Brain microvascular endothelial cell (primary cell): ENCODE results near the gene LRFN2.

Source experiments
- DNase-seq: peaks from one replicate; pipeline ENCODE4 v3.0.0-alpha.2; 2020
- H3K27ac ChIP-seq: fragments of 250-450 bp; sonication (Bioruptor Pico); 2 replicates; pipeline ENCODE4 v1.5.1; 2020; ENCODE audit warnings: mild to moderate bottlenecking, moderate library complexity
- H3K27me3 ChIP-seq: fragments of 250-450 bp; sonication (Bioruptor Pico); replicated peaks from 2 replicates; pipeline ENCODE4 v1.5.1; 2020; ENCODE audit warnings: mild to moderate bottlenecking
- H3K36me3 ChIP-seq: fragments of 250-450 bp; sonication (Bioruptor Pico); replicated peaks from 2 replicates; pipeline ENCODE4 v1.5.1; 2020; ENCODE audit warnings: mild to moderate bottlenecking
- H3K4me3 ChIP-seq: 2 replicates; pipeline ENCODE4 v1.5.1; 2011; ENCODE audit warnings: low read depth, mild to moderate bottlenecking, control low read depth, low read length, moderate library complexity
- in situ Hi-C: cut with HindIII; loops from 2 replicates; pipeline ENCODE4 v1.10.0; 2017; ENCODE audit warnings: low sequenced_read_pairs, low pct_ligation_motif_present
- TF ChIP-seq, protein P1 (sequence below): IDR thresholded peaks from 2 replicates; pipeline ENCODE4 v1.5.1; 2011; ENCODE audit warnings: low read depth, mild to moderate bottlenecking, moderate library complexity, low read length, control low read depth, inconsistent platforms; ENCODE audit errors: missing control alignments

The LRFN2 gene

DNA sequence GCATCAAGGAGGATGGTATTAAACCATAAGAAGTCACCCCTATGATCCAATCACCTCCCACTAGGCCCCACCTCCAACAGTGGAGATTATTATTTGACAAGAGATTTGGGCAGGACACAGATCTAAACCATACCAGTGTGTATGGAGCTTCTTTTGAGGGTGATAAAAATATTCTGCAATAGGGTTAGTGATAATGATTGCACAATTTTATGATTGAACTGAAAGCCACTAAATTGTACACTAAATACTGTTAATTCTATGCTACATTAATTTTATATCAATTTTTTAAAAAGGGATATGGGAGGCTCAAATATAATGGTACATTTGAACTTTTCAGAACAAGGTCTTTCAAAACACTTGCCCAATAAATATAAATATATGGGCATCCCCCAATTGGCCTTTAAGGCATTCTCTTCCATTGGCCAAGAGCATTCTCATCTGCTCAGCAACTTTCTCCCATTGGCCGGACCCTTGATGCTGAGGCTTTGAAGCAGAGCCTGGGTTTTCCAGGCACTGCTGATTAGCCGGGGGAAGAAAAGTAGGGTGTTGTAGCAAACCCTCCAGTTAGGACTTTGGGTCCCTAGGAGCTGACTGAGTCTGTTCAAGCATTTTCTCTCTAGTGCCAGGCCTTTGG, 209.9 kb downstream of the LRFN2 start:
- Histone ChIP-seq H3K27me3 (no peaks in the 10 kb centered on the region), H3K27ac (no peak overlapping the region), H3K4me3 (no peak overlapping the region), H3K36me3 (no peaks in the 10 kb centered on the region)
- DNase-seq = no peak
- TF ChIP-seq, protein P1, sequence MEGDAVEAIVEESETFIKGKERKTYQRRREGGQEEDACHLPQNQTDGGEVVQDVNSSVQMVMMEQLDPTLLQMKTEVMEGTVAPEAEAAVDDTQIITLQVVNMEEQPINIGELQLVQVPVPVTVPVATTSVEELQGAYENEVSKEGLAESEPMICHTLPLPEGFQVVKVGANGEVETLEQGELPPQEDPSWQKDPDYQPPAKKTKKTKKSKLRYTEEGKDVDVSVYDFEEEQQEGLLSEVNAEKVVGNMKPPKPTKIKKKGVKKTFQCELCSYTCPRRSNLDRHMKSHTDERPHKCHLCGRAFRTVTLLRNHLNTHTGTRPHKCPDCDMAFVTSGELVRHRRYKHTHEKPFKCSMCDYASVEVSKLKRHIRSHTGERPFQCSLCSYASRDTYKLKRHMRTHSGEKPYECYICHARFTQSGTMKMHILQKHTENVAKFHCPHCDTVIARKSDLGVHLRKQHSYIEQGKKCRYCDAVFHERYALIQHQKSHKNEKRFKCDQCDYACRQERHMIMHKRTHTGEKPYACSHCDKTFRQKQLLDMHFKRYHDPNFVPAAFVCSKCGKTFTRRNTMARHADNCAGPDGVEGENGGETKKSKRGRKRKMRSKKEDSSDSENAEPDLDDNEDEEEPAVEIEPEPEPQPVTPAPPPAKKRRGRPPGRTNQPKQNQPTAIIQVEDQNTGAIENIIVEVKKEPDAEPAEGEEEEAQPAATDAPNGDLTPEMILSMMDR = no peak
- in situ Hi-C loops = no loop called here

DNA sequence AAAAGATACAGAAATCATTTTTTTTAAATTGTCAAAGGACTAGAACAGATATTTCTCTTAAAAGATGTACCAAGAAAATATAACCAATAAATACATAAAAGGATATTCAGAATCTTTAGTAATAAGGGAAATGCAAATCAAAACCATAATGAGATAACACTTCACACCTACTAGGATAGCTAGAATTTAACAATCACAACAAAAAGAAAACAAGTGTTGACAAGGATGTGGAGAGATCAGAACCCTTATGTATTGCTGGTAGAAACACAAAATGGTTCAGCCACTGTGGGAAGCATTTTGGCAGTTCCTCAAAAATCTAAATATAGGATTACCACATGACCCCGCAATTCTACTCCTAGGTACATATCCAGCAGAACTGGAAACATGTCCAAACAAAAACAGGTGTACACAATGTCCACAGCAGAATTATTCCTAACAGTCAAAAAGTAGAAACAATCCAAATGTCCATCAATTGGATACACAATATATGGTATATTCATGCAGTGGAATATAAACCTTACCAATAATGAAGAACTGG, 211.0 kb downstream of the LRFN2 start:
- no peak overlapping the region for H3K27ac ChIP-seq
- no peaks in the 10 kb centered on the region for H3K36me3 ChIP-seq
- in situ Hi-C loops = no loop called here
- TF ChIP-seq, protein P1 = no peak
- no peaks in the 10 kb centered on the region for H3K27me3 ChIP-seq
- no peak for DNase-seq
- H3K4me3 ChIP-seq = no peak overlapping the region

GRCh38 chr6:40373267-40373666, 213.9 kb downstream of the LRFN2 start:
- Histone ChIP-seq H3K36me3 (no peaks in the 10 kb centered on the region), H3K4me3 (no peak overlapping the region), H3K27me3 (no peaks in the 10 kb centered on the region), H3K27ac (no peak overlapping the region)
- in situ Hi-C loops = no loop called here
- TF ChIP-seq, protein P1 = no peak
- no peak for DNase-seq

DNA sequence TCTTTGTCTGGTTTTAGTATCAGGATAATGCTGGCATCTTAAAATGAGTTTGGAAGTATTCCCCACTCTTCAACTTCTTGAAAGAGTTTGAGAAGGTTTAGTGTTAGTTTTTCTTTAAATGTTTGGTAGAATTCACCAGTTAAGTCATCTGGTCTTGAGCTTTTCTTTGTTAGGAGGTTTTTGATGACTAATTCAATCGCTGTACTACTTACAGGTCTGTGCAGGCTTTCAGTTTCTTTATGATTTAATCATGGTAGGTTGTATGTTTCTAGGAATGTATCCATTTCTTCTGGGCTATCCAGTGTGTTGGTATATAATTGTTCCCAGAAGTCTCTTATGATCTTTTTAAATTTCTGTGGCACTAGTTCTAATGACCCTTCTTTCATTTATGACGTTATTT, 215.5 kb downstream of the LRFN2 start:
- DNase-seq = no peak
- no peak overlapping the region for H3K27ac ChIP-seq

GRCh38 chr6:40371095-40371494, 216.1 kb downstream of the LRFN2 start:
- in situ Hi-C loops = no loop called here
- Histone ChIP-seq H3K27ac (no peak overlapping the region), H3K36me3 (no peaks in the 10 kb centered on the region), H3K4me3 (no peak overlapping the region), H3K27me3 (no peaks in the 10 kb centered on the region)
- no peak for DNase-seq
- TF ChIP-seq, protein P1 = no peak

More for the DNA sequence above, 215.5 kb downstream of the LRFN2 start:
- TF ChIP-seq, protein P1 = no peak
- no peak overlapping the region for H3K4me3 ChIP-seq
- in situ Hi-C loops = no loop called here
- no peaks in the 10 kb centered on the region for H3K27me3 ChIP-seq
- H3K36me3 ChIP-seq = no peaks in the 10 kb centered on the region

DNA sequence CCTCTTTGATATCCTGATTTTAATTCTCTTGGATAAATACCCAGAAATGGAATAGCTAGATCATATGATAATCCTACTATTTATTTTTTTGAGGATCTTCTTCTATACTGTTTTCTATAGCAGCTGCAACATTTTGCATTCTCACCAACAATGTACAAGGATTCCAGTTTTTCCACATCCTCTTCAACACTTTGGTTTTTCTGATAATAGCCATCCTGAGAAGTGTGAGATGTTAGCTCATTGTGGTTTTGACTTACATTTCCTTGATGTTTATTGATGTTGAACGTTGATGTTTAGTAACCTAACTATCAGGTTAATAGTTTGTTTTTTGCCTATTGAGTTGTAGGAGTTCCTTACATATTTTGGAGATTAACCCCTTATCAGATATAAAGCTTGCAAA, 217.3 kb downstream of the LRFN2 start:
- no peaks in the 10 kb centered on the region for H3K27me3 ChIP-seq
- no peaks in the 10 kb centered on the region for H3K36me3 ChIP-seq
- no peak overlapping the region for H3K27ac ChIP-seq
- no peak for DNase-seq
- in situ Hi-C loops = no loop called here
- TF ChIP-seq, protein P1 = no peak
- no peak overlapping the region for H3K4me3 ChIP-seq
